Right ventricle myocardium inferior (tissue), 1 donor: ENCODE results near the gene AGTR1. TPM values are rescaled to one million over a fixed set of nuclear protein-coding genes. Genes with fewer than 3 reads are reported as not detected.
A peak's percentile ranks its signal among the peaks of the same experiment; 100 is the strongest.

Experiments
- ATAC-seq: fragments of 200-7000 bp; cut with Tn5 transposase; one replicate; pipeline ENCODE4 v1.9.1; 2020; ENCODE audit warnings: mild to moderate bottlenecking, moderate library complexity
- DNase-seq: peaks from one replicate; pipeline ENCODE4 v3.0.0; 2021; ENCODE audit errors: missing footprints
- intact Hi-C: fragments of 100-400 bp; cut with DNase I; formaldehyde crosslinking; loops from one replicate; pipeline ENCODE4 v1.11.0; 2022
- long read RNA-seq: library from polyadenylated mRNA; unstranded; transcript quantifications from one replicate; pipeline ENCODE4 v2.0.0, GENCODE V29; 2021
- total RNA-seq: library from RNA; stranded (reverse); fragmentation: NEBNext Ultra II Directional; extraction: Animal tissue kit (Norgen Biotek cat#: 25700); gene quantifications from one replicate; pipeline ENCODE4 v1.2.1, GENCODE V29; 2021
- donor health status: DM: no; HTN: yes; CAD: no; lungs with severe emphysema.

The AGTR1 gene
- 2.2 TPM for total RNA-seq
- long read RNA-seq, partial matches to known transcripts, result 0 of 3 reads
- long read RNA-seq, other reads (novel, unspliced or antisense), result 0 of 3 reads

GRCh38 chr3:148697306-148698189 lies at the start of gene AGTR1:
TSS of gene AGTR1 (plus strand) at chr3:148697903. CDS start at chr3:148741036, 43,133 bp downstream.
- ATAC-seq, result peak; percentile 89
- DNase-seq, result peak; percentile 86
- intact Hi-C loops, result loop anchor here (10.0 kb wide), 1 partner anchor 53 kb away; no protein-coding TSS in a partner anchor

- DNase-seq (no peak), ATAC-seq (peak; percentile 28)
- intact Hi-C loops, result loop anchor here (10.0 kb wide), 1 partner anchor 46 kb away; the partner anchor contains the start of gene AGTR1
Observed at GRCh38 chr3:148648685-148649352, 48.9 kb upstream of the AGTR1 start.

GRCh38 chr3:148651549-148651948 lies 46.2 kb upstream of the AGTR1 start:
- ATAC-seq (no peak), DNase-seq (no peak)
- intact Hi-C loops, result no loop called here

- DNase-seq (no peak), ATAC-seq (no peak)
- intact Hi-C loops, result no loop called here
Observed at GRCh38 chr3:148654433-148654832, 43.3 kb upstream of the AGTR1 start.

- intact Hi-C loops, result no loop called here
- ATAC-seq, result no peak
- DNase-seq, result no peak
Observed at GRCh38 chr3:148657470-148657869, 40.2 kb upstream of the AGTR1 start.

- ATAC-seq (no peak), DNase-seq (no peak)
- intact Hi-C loops, result no loop called here
Observed at GRCh38 chr3:148659512-148659911, 38.2 kb upstream of the AGTR1 start.

GRCh38 chr3:148680289-148680688 lies 17.4 kb upstream of the AGTR1 start:
- DNase-seq (no peak), ATAC-seq (no peak)
- intact Hi-C loops, result no loop called here

GRCh38 chr3:148681080-148681479 lies 16.6 kb upstream of the AGTR1 start:
- DNase-seq, result no peak
- no peak for ATAC-seq
- intact Hi-C loops, result no loop called here

GRCh38 chr3:148682997-148683396 lies 14.7 kb upstream of the AGTR1 start:
- ATAC-seq, result no peak
- no peak for DNase-seq
- intact Hi-C loops, result no loop called here

- ATAC-seq, result no peak
- no peak for DNase-seq
- intact Hi-C loops, result loop anchor here (10.0 kb wide), 1 partner anchor 49 kb away; no protein-coding TSS in a partner anchor
Observed at GRCh38 chr3:148694116-148694515, 3.6 kb upstream of the AGTR1 start.

- DNase-seq (no peak), ATAC-seq (no peak)
- intact Hi-C loops, result loop anchor here (10.0 kb wide), 1 partner anchor 53 kb away; no protein-coding TSS in a partner anchor
Observed at GRCh38 chr3:148698190-148698810, 597 bp downstream of the AGTR1 start.

GRCh38 chr3:148705314-148705713 lies 7.6 kb downstream of the AGTR1 start:
- ATAC-seq (no peak), DNase-seq (no peak)
- intact Hi-C loops, result no loop called here

GRCh38 chr3:148707601-148708380 lies 10.1 kb downstream of the AGTR1 start:
- intact Hi-C loops, result no loop called here
- ATAC-seq (no peak), DNase-seq (no peak)

- DNase-seq (no peak), ATAC-seq (no peak)
- intact Hi-C loops, result no loop called here
Observed at GRCh38 chr3:148708409-148708808, 10.7 kb downstream of the AGTR1 start.

- ATAC-seq, result no peak
- intact Hi-C loops, result no loop called here
- no peak for DNase-seq
Observed at GRCh38 chr3:148709560-148710253, 12.0 kb downstream of the AGTR1 start.

- DNase-seq (no peak), ATAC-seq (no peak)
- intact Hi-C loops, result no loop called here
Observed at GRCh38 chr3:148710665-148711064, 13.0 kb downstream of the AGTR1 start.

GRCh38 chr3:148711981-148712666 lies 14.4 kb downstream of the AGTR1 start:
- DNase-seq (no peak), ATAC-seq (no peak)
- intact Hi-C loops, result no loop called here
